ENCODE measurements around the gene PRRC2B.

Gene PRRC2B

GRCh38 chr9:131438190-131438589 is 44.3 kb downstream of the PRRC2B start:
- peaks cover 68% of the 10 kb centered on the region for H3K36me3 ChIP-seq (replicated peaks)
- H3K4me3 ChIP-seq (ENCODE audit: low read depth, low read length) = no peak overlapping the region
- no peaks in the 10 kb centered on the region for H3K27me3 ChIP-seq (replicated peaks)
- H3K27ac ChIP-seq = no peak overlapping the region
- no peak for DNase-seq
- in situ Hi-C loops (cut with HindIII; ENCODE audit: low pct_ligation_motif_present, low sequenced_read_pairs) = no loop called here
- no peak for TF ChIP-seq CTCF (IDR thresholded peaks at IDR 0.05; ENCODE audit: low read depth, low read length, missing control alignments)

GRCh38 chr9:131439224-131439623 is 45.3 kb downstream of the PRRC2B start:
- Histone ChIP-seq H3K4me3 (ENCODE audit: low read depth, low read length) (no peak overlapping the region), H3K27ac (no peak overlapping the region), H3K27me3 (replicated peaks) (no peaks in the 10 kb centered on the region), H3K36me3 (replicated peaks) (peaks cover 74% of the 10 kb centered on the region)
- in situ Hi-C loops (cut with HindIII; ENCODE audit: low pct_ligation_motif_present, low sequenced_read_pairs) = no loop called here
- DNase-seq = no peak
- no peak for TF ChIP-seq CTCF (IDR thresholded peaks at IDR 0.05; ENCODE audit: low read depth, low read length, missing control alignments)

GRCh38 chr9:131441441-131441840 is 47.6 kb downstream of the PRRC2B start:
- in situ Hi-C loops (cut with HindIII; ENCODE audit: low pct_ligation_motif_present, low sequenced_read_pairs) = no loop called here
- no peak for DNase-seq
- Histone ChIP-seq H3K27ac (no peak overlapping the region), H3K4me3 (ENCODE audit: low read depth, low read length) (no peak overlapping the region), H3K27me3 (replicated peaks) (no peaks in the 10 kb centered on the region), H3K36me3 (replicated peaks) (peaks cover 87% of the 10 kb centered on the region)
- TF ChIP-seq CTCF (IDR thresholded peaks at IDR 0.05; ENCODE audit: low read depth, low read length, missing control alignments) = no peak

- Histone ChIP-seq H3K36me3 (replicated peaks) (peaks cover 87% of the 10 kb centered on the region), H3K4me3 (ENCODE audit: low read depth, low read length) (no peak overlapping the region), H3K27ac (no peak overlapping the region), H3K27me3 (replicated peaks) (no peaks in the 10 kb centered on the region)
- DNase-seq = no peak
- TF ChIP-seq CTCF (IDR thresholded peaks at IDR 0.05; ENCODE audit: low read depth, low read length, missing control alignments) = no peak
- in situ Hi-C loops (cut with HindIII; ENCODE audit: low pct_ligation_motif_present, low sequenced_read_pairs) = no loop called here
These were observed 48.5 kb downstream of the PRRC2B start for GRCh38 chr9:131442351-131442750.

GRCh38 chr9:131443648-131444047 is 49.8 kb downstream of the PRRC2B start:
- in situ Hi-C loops (cut with HindIII; ENCODE audit: low pct_ligation_motif_present, low sequenced_read_pairs) = no loop called here
- TF ChIP-seq CTCF (IDR thresholded peaks at IDR 0.05; ENCODE audit: low read depth, low read length, missing control alignments) = no peak
- H3K27me3 ChIP-seq (replicated peaks) = no peaks in the 10 kb centered on the region
- no peak for DNase-seq
- peaks cover 86% of the 10 kb centered on the region for H3K36me3 ChIP-seq (replicated peaks)
- H3K4me3 ChIP-seq (ENCODE audit: low read depth, low read length) = no peak overlapping the region
- H3K27ac ChIP-seq = no peak overlapping the region

GRCh38 chr9:131446276-131446675 is 52.4 kb downstream of the PRRC2B start:
- Histone ChIP-seq H3K27ac (no peak overlapping the region), H3K4me3 (ENCODE audit: low read depth, low read length) (no peak overlapping the region), H3K27me3 (replicated peaks) (no peaks in the 10 kb centered on the region), H3K36me3 (replicated peaks) (peaks cover 86% of the 10 kb centered on the region)
- no peak for TF ChIP-seq CTCF (IDR thresholded peaks at IDR 0.05; ENCODE audit: low read depth, low read length, missing control alignments)
- DNase-seq = no peak
- in situ Hi-C loops (cut with HindIII; ENCODE audit: low pct_ligation_motif_present, low sequenced_read_pairs) = no loop called here

Data from brain microvascular endothelial cell (primary cell).